ENCODE measurements around the gene ALG12.
"Not testable (repeated sequence)": the region's sequence is repeated elsewhere in the genome, so short reads cannot be mapped to it uniquely, and the experiment has no call there.

The ALG12 gene

GRCh38 chr22:49945042-49945794, 27.0 kb upstream of the ALG12 start:
- not testable (repeated sequence) for DNase-seq

- DNase-seq = no peak
Measured at GRCh38 chr22:49944399-49944891, 26.2 kb upstream of the ALG12 start.

- no peak for DNase-seq
Measured at GRCh38 chr22:49943771-49944398, 25.6 kb upstream of the ALG12 start.

- DNase-seq = no peak
Measured at GRCh38 chr22:49943405-49943765, 25.1 kb upstream of the ALG12 start.

- no peak for DNase-seq
Measured at GRCh38 chr22:49942565-49943404, 24.5 kb upstream of the ALG12 start.

- DNase-seq = no peak
Measured at GRCh38 chr22:49941507-49942316, 23.5 kb upstream of the ALG12 start.

- DNase-seq = no peak
Measured at GRCh38 chr22:49938565-49939136, 20.4 kb upstream of the ALG12 start.

GRCh38 chr22:49937758-49938564, 19.7 kb upstream of the ALG12 start:
- peak in 12 of 14 donors; percentile 14 to 83 (median 62) for DNase-seq

- DNase-seq = peak in 12 of 14 donors; percentile 25 to 88 (median 61)
Measured at GRCh38 chr22:49936973-49937757, 18.9 kb upstream of the ALG12 start.

- peak in 12 of 14 donors; percentile 33 to 88 (median 52) for DNase-seq
Measured at GRCh38 chr22:49936018-49936972, 18.1 kb upstream of the ALG12 start.

GRCh38 chr22:49935561-49935960, 17.3 kb upstream of the ALG12 start:
- no peak for DNase-seq

- DNase-seq = peak in 7 of 14 donors; percentile 14 to 77 (median 39)
Measured at GRCh38 chr22:49934891-49935557, 16.8 kb upstream of the ALG12 start.

GRCh38 chr22:49934160-49934890, 16.1 kb upstream of the ALG12 start:
- DNase-seq = peak in 10 of 14 donors; percentile 18 to 74 (median 42)

- DNase-seq = peak in 10 of 14 donors; percentile 28 to 87 (median 54)
Measured at GRCh38 chr22:49933236-49934159, 15.3 kb upstream of the ALG12 start.

- peak in 11 of 14 donors; percentile 16 to 74 (median 58) for DNase-seq
Measured at GRCh38 chr22:49930596-49931412, 12.6 kb upstream of the ALG12 start.
